ENCODE data around the gene OR8D1. TPM values are rescaled to one million over a fixed set of nuclear protein-coding genes. Genes with fewer than 3 reads are reported as not detected.

Gene OR8D1
- polyA plus RNA-seq, 1 donor (not counting 4 experiments of a cell fraction or from before 2014, with no cell fraction given) = not detected

- no peak for FAIRE-seq
- TF ChIP-seq EZH2 (IDR thresholded peaks at IDR 0.05; ENCODE audit: low read length) (no peak), CTCF (optimal IDR thresholded peaks at IDR 0.05 in 1 of 3, IDR thresholded peaks at IDR 0.05 in 1 of 3, conservative IDR thresholded peaks at IDR 0.05 in 1 of 3; ENCODE audit: extremely low read depth in 1 of 3, insufficient read depth in 2 of 3, low read length in 3 of 3) (no peak)
- Histone ChIP-seq H4K20me1 (ENCODE audit: control insufficient read depth, extremely low read depth, insufficient read depth, low read length) (no peaks in the 10 kb centered on the region), H3K27me3 (ENCODE audit: control insufficient read depth, extremely low read depth, insufficient read depth, low read length) (no peaks in the 10 kb centered on the region), H3K4me3 (ENCODE audit: control insufficient read depth in 2 of 3, extremely low read depth in 1 of 3, insufficient read depth in 2 of 3, low read depth in 1 of 3, low read length in 3 of 3) (no peak overlapping the region), H3K4me2 (ENCODE audit: control insufficient read depth, extremely low read depth, insufficient read depth, low read depth, low read length) (no peak overlapping the region), H3K27ac (ENCODE audit: control insufficient read depth, insufficient read depth, low read length) (no peak overlapping the region), H2AFZ (ENCODE audit: control insufficient read depth, low read length) (no peak overlapping the region), H3K9ac (ENCODE audit: control insufficient read depth, extremely low read depth, insufficient read depth, low read length) (no peak overlapping the region), H3K9me3 (ENCODE audit: control insufficient read depth, low read depth, low read length) (no peaks in the 10 kb centered on the region), H3K9me1 (ENCODE audit: control insufficient read depth, extremely low read depth, insufficient read depth, low read length) (no peaks in the 10 kb centered on the region), H3K36me3 (ENCODE audit: control insufficient read depth in 2 of 2, extremely low read depth in 1 of 2, insufficient read depth in 2 of 2, low read length in 2 of 2) (no peaks in the 10 kb centered on the region), H3K4me1 (ENCODE audit: control insufficient read depth, extremely low read depth, insufficient read depth, low read length) (no peaks in the 10 kb centered on the region), H3K79me2 (ENCODE audit: control insufficient read depth, insufficient read depth, low read length) (no peaks in the 10 kb centered on the region)
- no peak for DNase-seq (ENCODE audit: low read depth, low spot score)
- dilution Hi-C loops (cut with MboI; ENCODE audit: extremely low pct_ligation_motif_present, low sequenced_read_pairs) = no loop called here
These were observed 14.0 kb upstream of the OR8D1 start for GRCh38 chr11:124327775-124328174.

- no peaks in the 10 kb centered on the region for H3K9me3 ChIP-seq (ENCODE audit: control insufficient read depth, low read depth, low read length)
These were observed 8.6 kb upstream of the OR8D1 start for GRCh38 chr11:124322356-124322755.

More at GRCh38 chr11:124322356-124322755, 8.6 kb upstream of the OR8D1 start:
- no peak for FAIRE-seq
- no peak for TF ChIP-seq CTCF (optimal IDR thresholded peaks at IDR 0.05 in 1 of 3, IDR thresholded peaks at IDR 0.05 in 1 of 3, conservative IDR thresholded peaks at IDR 0.05 in 1 of 3; ENCODE audit: extremely low read depth in 1 of 3, insufficient read depth in 2 of 3, low read length in 3 of 3)
- TF ChIP-seq EZH2 (IDR thresholded peaks at IDR 0.05; ENCODE audit: low read length) = no peak
- H3K9ac ChIP-seq (ENCODE audit: control insufficient read depth, extremely low read depth, insufficient read depth, low read length) = no peak overlapping the region
- no peak overlapping the region for H3K4me3 ChIP-seq (ENCODE audit: control insufficient read depth in 2 of 3, extremely low read depth in 1 of 3, insufficient read depth in 2 of 3, low read depth in 1 of 3, low read length in 3 of 3)
- no peaks in the 10 kb centered on the region for H3K79me2 ChIP-seq (ENCODE audit: control insufficient read depth, insufficient read depth, low read length)
- no peak overlapping the region for H3K27ac ChIP-seq (ENCODE audit: control insufficient read depth, insufficient read depth, low read length)
- no peak for DNase-seq (ENCODE audit: low read depth, low spot score)
- dilution Hi-C loops (cut with MboI; ENCODE audit: extremely low pct_ligation_motif_present, low sequenced_read_pairs) = no loop called here
- no peak overlapping the region for H3K4me2 ChIP-seq (ENCODE audit: control insufficient read depth, extremely low read depth, insufficient read depth, low read depth, low read length)
- no peaks in the 10 kb centered on the region for H3K4me1 ChIP-seq (ENCODE audit: control insufficient read depth, extremely low read depth, insufficient read depth, low read length)
- no peaks in the 10 kb centered on the region for H4K20me1 ChIP-seq (ENCODE audit: control insufficient read depth, extremely low read depth, insufficient read depth, low read length)
- no peak overlapping the region for H2AFZ ChIP-seq (ENCODE audit: control insufficient read depth, low read length)
- H3K27me3 ChIP-seq (ENCODE audit: control insufficient read depth, extremely low read depth, insufficient read depth, low read length) = no peaks in the 10 kb centered on the region
- no peaks in the 10 kb centered on the region for H3K9me1 ChIP-seq (ENCODE audit: control insufficient read depth, extremely low read depth, insufficient read depth, low read length)
- no peaks in the 10 kb centered on the region for H3K36me3 ChIP-seq (ENCODE audit: control insufficient read depth in 2 of 2, extremely low read depth in 1 of 2, insufficient read depth in 2 of 2, low read length in 2 of 2)

Measured in keratinocyte (primary cell).